Measurements from ENCODE around the gene HIVEP2.
A peak's percentile ranks its signal among the peaks of the same experiment; 100 is the strongest.

The HIVEP2 gene

DNA sequence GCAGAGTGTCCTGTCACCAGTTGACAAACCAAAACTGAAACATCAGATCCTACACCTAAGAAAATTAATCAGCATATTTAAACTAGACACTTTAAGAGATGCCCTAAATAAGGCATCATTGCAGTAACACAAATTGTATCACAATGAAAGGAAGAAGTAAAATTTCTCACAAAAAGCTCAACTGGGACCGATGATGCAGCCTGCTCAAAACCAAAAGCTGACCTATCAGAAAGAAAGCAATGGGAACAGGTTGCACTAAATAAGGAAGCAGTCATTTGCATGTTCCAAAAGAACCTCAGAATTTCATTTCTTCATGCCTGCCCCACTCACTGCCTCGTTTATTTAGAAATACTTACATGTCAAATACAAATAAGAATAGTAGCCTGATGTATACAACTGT is 12.1 kb downstream of the HIVEP2 start:
- H3K4me2 ChIP-seq: peak overlapping the region; percentile 33; the same call in 1 of the 2 replicates
- H3K9ac ChIP-seq: no peak overlapping the region
- H3K79me2 ChIP-seq (ENCODE audit: insufficient read depth, low read depth): peaks cover 34% of the 10 kb centered on the region; the same call in 1 of the 2 replicates
- H3K4me3 ChIP-seq (IDR thresholded peaks at IDR 0.05; ENCODE audit: insufficient read depth, low read depth, low read length): no peak overlapping the region
- peaks cover 36% of the 10 kb centered on the region for H3K4me1 ChIP-seq (ENCODE audit: low read depth, poor library complexity, severe bottlenecking)
- 0 out of 2 replicates have a peak, but pooled peaks cover 3% of the 10 kb centered on the region for H4K20me1 ChIP-seq (ENCODE audit: insufficient read depth)
- H3K27ac ChIP-seq: no peak overlapping the region
- no peaks in the 10 kb centered on the region for H3K27me3 ChIP-seq (ENCODE audit: insufficient read depth, low read depth)
- TF ChIP-seq, protein P1, sequence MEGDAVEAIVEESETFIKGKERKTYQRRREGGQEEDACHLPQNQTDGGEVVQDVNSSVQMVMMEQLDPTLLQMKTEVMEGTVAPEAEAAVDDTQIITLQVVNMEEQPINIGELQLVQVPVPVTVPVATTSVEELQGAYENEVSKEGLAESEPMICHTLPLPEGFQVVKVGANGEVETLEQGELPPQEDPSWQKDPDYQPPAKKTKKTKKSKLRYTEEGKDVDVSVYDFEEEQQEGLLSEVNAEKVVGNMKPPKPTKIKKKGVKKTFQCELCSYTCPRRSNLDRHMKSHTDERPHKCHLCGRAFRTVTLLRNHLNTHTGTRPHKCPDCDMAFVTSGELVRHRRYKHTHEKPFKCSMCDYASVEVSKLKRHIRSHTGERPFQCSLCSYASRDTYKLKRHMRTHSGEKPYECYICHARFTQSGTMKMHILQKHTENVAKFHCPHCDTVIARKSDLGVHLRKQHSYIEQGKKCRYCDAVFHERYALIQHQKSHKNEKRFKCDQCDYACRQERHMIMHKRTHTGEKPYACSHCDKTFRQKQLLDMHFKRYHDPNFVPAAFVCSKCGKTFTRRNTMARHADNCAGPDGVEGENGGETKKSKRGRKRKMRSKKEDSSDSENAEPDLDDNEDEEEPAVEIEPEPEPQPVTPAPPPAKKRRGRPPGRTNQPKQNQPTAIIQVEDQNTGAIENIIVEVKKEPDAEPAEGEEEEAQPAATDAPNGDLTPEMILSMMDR (conservative IDR thresholded peaks at IDR 0.05; ENCODE audit: low read depth, low read length): no peak
- no peak overlapping the region for H2AFZ ChIP-seq (ENCODE audit: low read depth)
- no peaks in the 10 kb centered on the region for H3K36me3 ChIP-seq (ENCODE audit: insufficient read depth)

- no peaks in the 10 kb centered on the region for H3K36me3 ChIP-seq (ENCODE audit: insufficient read depth)
- H4K20me1 ChIP-seq (ENCODE audit: insufficient read depth): 0 out of 2 replicates have a peak, but pooled peaks cover 3% of the 10 kb centered on the region
- no peak overlapping the region for H3K9ac ChIP-seq
- H3K27me3 ChIP-seq (ENCODE audit: insufficient read depth, low read depth): no peaks in the 10 kb centered on the region
- H3K79me2 ChIP-seq (ENCODE audit: insufficient read depth, low read depth): peaks cover 15% of the 10 kb centered on the region; the same call in 1 of the 2 replicates
- H3K4me3 ChIP-seq (IDR thresholded peaks at IDR 0.05; ENCODE audit: insufficient read depth, low read depth, low read length): no peak overlapping the region
- no peak overlapping the region for H3K4me2 ChIP-seq
- H3K4me1 ChIP-seq (ENCODE audit: low read depth, poor library complexity, severe bottlenecking): peaks cover 27% of the 10 kb centered on the region
- no peak overlapping the region for H3K27ac ChIP-seq
- TF ChIP-seq, protein P1 (conservative IDR thresholded peaks at IDR 0.05; ENCODE audit: low read depth, low read length): no peak
- no peak overlapping the region for H2AFZ ChIP-seq (ENCODE audit: low read depth)
Measured at GRCh38 chr6:142929751-142930358, 15.1 kb downstream of the HIVEP2 start.

DNA sequence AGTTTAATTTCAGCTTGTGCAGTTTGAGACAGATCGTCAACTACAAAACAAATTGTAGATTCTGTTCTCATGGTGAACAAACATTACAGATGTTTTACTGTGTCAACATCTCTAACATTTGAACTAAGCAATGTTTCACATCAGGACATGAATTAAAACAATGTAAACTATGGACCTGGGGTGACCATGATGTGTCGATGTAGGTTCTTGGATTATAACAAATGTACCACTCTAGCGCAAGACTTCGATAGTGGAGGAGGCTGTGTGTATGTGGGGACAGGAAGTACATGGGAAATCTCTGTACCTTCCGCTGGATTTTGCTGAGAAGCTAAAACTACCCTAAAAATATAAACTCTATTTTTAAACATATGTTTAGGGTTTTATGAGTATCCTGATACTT is 17.1 kb downstream of the HIVEP2 start:
- TF ChIP-seq, protein P1 (conservative IDR thresholded peaks at IDR 0.05; ENCODE audit: low read depth, low read length): no peak
- Histone ChIP-seq H4K20me1 (ENCODE audit: insufficient read depth) (no peaks in the 10 kb centered on the region), H3K36me3 (ENCODE audit: insufficient read depth) (no peaks in the 10 kb centered on the region), H3K79me2 (ENCODE audit: insufficient read depth, low read depth) (peaks cover 10% of the 10 kb centered on the region; the same call in 1 of the 2 replicates), H3K4me1 (ENCODE audit: low read depth, poor library complexity, severe bottlenecking) (peaks cover 8% of the 10 kb centered on the region), H2AFZ (ENCODE audit: low read depth) (no peak overlapping the region), H3K9ac (no peak overlapping the region), H3K4me3 (IDR thresholded peaks at IDR 0.05; ENCODE audit: insufficient read depth, low read depth, low read length) (no peak overlapping the region), H3K27me3 (ENCODE audit: insufficient read depth, low read depth) (no peaks in the 10 kb centered on the region), H3K4me2 (no peak overlapping the region), H3K27ac (no peak overlapping the region)

DNA sequence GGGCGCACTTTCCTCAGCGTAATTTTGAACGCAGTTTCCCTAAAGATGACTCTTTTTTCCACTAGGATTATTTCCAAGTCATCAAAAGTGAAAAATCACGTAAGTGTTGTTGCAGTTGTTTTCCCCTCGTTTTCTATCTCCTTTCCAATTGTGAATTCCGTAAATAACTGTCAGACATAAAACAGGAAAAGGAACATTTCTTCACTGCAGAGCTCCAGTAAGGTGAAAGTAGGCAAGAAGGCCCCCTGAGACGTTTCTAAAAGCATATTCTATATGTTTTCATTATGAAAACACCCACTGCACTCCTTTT is 17.8 kb downstream of the HIVEP2 start:
- 0 out of 2 replicates have a peak, but pooled peaks cover 10% of the 10 kb centered on the region for H3K79me2 ChIP-seq (ENCODE audit: insufficient read depth, low read depth)
- no peaks in the 10 kb centered on the region for H3K36me3 ChIP-seq (ENCODE audit: insufficient read depth)
- H2AFZ ChIP-seq (ENCODE audit: low read depth): no peak overlapping the region
- TF ChIP-seq, protein P1 (conservative IDR thresholded peaks at IDR 0.05; ENCODE audit: low read depth, low read length): no peak
- no peaks in the 10 kb centered on the region for H4K20me1 ChIP-seq (ENCODE audit: insufficient read depth)
- H3K4me2 ChIP-seq: 0 out of 2 replicates have a peak overlapping the region, but pooled peaks have one; percentile 11
- peaks cover 2% of the 10 kb centered on the region for H3K4me1 ChIP-seq (ENCODE audit: low read depth, poor library complexity, severe bottlenecking)
- no peak overlapping the region for H3K9ac ChIP-seq
- no peaks in the 10 kb centered on the region for H3K27me3 ChIP-seq (ENCODE audit: insufficient read depth, low read depth)
- no peak overlapping the region for H3K4me3 ChIP-seq (IDR thresholded peaks at IDR 0.05; ENCODE audit: insufficient read depth, low read depth, low read length)
- H3K27ac ChIP-seq: no peak overlapping the region

Measured in KMS-11 (cell line).